ELR (cell line): ENCODE measurements around the gene FUT6.

Source experiments
- DNase-seq: peaks from one replicate; pipeline ENCODE4 v3.0.0-alpha.2; 2015; ENCODE audit warnings: low read depth

FUT6 gene

DNA sequence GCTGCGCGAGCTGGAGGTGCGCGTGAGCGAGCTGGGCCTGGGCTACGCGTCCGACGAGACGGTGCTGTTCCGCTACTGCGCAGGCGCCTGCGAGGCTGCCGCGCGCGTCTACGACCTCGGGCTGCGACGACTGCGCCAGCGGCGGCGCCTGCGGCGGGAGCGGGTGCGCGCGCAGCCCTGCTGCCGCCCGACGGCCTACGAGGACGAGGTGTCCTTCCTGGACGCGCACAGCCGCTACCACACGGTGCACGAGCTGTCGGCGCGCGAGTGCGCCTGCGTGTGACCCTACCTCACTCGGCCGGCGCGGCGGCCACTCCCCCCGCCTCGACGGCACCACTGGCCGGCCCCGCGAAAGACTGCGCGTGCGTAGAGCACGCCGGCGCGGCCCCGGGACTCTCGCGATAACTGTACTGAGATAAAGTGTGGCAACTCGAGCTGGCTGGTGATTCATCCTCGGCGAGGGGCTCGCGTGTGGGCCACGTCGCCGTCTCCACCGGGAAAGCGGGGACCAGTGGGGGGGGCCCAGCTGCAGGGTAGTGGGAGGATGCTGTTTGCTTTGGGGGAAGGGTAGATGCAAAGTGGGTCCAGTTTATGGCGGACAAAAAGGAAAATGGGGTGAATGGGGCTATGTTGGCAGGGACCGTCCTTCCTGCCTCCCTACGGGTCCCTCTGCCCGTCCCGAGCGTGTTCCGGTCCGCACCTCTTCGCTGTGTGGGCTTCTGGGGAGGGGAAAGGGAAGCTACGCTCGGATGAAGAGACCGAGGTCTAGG, 11.4 kb downstream of the FUT6 start:
- peak; percentile 85 for DNase-seq

DNA sequence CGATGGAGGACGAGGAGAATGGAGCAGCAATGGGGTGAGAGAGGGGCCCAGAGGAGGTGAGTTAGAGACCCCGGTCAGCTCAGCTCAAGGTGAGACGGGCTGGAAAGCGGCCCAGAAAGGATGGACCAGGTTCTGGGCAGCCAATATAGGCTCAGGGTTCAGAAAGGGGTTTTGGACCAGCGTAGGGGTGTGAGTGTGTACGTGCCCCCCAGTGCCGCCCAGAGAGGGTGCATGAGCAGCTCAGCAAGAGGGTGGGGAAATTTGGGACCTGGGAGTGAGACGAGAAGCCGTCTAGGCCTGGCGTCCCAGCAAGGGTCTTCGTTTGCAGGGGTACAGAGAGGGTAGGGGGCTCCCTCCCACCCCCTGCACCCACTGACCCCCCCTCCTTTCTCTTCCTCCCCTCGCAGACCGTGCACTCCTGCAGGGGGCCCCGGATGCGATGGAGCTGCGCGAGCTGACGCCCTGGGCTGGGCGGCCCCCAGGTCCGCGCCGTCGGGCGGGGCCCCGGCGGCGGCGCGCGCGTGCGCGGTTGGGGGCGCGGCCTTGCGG, 12.1 kb downstream of the FUT6 start:
- no peak for DNase-seq

DNA sequence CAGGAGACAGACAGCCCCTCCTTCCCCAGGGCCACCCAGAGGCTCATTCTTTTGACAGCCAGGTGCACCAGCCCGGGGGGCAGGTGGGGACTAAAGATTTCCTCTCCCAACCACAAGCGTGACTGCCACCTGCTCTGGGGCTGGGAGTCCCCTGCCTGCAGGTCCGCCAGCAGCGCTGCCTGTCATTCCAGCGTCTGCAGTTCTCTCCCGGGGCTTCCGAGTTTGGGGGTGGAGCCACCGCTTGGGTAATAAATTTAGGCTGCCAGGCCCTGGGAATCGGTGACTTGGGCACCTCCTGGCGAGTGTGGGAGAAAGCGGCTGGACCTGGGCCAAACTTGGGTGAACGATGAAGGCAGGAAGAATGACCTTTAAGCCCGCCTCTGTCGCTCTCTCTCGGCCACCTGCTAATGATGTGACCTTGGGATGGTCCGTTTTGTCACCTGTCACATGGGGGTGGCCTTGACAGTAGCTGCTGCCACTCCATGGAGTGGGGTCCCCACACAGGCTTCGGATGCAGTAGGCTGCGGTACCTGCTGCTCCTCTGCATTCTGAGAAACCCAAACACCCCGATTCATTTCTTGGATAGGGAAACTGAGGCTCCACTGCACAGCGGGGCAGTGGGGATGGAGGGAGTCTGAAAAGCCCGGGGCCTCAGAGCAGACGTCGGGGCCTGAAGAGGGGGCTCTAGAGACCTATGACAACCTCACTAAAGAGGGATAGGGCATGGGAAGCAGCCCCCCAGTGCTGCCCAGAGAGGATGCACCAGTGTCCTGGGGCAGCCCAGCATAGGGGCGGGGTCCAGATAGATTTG, 12.8 kb downstream of the FUT6 start:
- peak; percentile 53 for DNase-seq

DNA sequence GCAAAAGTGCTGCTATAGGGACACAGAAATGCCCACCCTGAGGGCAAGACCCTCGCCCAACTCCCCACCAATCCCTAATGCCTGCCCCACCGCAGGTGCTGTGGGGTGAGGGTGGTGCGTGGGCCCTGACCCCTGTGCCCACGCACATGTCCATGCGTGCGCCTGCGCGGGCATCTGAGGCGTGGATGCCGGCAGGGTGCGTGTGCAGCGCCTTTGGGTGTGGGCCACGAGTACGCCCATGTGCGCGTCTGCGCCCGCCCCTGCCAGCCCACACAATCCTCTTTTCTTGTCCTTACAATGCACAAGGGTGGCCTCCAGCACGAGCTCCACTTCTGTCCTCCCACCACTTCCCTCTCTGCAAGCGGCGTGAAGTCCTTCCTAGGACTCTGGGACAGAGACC, 14.3 kb downstream of the FUT6 start:
- no peak for DNase-seq

DNA sequence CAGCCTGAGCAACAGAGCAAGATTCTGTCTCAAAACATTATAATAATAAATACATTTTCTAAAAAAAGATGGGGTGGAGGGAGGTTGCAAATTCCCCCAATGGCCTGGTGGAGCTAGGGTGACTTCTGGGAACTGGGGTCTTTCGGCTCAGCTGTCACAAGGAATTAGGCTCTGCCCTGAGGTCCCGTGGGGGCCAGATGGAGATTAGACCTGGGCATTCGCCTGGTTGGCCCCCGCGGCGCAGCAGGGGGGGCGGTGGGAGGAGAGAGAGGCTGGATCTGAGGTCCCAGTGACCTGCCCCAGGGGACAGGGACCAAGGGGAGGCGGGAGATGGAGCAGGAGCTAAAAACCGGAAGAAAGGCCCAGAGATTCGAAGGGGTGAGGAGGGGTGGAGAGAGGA, 14.8 kb downstream of the FUT6 start:
- no peak for DNase-seq

DNA sequence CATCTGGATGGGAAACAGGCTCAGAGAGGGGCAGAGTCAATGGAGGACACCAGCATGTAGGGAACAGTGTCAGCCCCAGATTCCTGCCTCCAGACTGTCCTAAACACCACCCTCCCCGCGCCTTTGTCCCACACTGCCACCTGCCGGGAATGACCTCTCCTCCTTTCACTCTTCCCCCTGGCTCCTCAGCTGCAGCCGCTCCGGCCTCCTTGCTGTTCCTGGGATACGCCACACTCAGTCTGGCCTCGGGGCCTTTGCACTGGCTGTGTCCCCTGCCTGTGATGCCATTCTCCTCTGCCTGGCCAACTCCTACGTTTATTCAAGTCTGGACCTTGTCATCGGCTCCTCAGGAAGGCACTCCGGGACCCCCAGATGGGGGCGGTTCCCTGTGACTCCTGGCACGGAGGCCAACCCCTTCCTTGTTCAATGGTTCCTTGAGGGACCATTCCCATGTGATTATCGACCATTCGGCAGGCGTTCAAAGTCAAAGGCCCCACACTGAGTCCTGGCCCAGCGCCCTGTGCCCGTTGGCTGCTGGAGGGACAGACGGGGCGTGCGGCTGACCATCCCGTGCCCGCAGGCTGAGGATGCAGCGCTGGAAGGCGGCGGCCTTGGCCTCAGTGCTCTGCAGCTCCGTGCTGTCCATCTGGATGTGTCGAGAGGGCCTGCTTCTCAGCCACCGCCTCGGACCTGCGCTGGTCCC, 15.8 kb downstream of the FUT6 start:
- peak; percentile 43 for DNase-seq

DNA sequence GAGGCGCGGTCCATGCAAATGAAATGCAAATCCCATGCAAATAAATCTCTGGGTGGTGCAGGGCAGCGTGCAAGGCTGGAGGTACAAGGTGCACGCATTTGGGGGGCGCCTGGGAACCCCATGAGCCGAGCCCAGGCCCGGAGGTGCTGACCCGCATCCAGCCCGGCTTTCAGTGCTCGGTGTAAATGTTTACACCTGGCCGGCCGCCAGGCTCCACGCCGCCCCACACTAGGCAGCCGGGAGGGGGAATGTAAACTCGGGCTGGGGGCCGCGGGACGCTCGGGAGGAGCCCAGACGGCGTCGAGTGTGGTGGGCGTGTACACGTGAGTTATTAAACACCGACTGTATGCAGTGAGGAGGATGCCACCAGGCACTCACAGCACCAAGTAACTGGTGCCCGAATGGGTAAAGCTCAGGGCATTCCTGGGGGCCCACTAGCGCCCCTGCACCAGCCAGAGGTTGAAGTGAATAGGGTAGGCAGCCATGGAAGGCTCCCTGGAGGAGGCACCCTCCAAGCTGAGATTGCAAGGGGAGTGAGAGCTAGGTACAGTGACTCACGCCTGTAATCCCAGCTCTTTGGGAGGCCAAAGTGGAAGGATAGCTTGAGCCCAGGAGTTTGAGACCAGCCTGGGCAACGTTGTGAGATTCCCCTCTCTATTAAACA, 17.2 kb downstream of the FUT6 start:
- no peak for DNase-seq

DNA sequence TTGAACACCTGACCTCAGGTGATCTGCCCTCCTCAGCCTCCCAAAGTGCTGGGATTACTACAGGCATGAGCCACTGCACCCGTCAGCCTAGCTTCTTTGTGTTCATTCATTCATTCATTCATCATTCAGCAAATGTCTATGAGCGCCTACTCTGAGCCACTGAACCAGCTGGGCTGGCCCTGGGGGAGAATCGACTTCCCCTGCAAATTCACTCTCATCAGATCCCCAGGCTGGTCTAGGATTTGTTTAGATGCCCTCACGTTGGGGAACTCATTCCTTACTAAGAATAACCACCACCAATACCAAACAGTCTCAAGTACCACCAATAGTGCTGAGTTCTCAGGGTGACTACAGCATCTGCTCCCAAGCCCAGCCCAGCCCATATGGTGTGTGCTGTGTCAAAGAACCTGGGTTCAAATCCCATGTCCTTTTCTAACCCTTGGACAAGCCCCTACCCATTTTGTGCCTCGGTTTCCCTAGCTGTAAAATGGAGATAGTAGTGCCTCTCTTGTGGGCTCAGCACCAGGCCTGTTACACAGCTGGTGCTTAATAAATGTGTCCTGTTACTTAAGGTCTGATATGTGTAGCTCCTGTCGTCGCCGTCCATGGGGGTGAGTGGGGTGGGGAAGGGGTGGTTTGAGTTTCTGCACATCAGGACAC, 17.9 kb downstream of the FUT6 start:
- DNase-seq, result no peak

DNA sequence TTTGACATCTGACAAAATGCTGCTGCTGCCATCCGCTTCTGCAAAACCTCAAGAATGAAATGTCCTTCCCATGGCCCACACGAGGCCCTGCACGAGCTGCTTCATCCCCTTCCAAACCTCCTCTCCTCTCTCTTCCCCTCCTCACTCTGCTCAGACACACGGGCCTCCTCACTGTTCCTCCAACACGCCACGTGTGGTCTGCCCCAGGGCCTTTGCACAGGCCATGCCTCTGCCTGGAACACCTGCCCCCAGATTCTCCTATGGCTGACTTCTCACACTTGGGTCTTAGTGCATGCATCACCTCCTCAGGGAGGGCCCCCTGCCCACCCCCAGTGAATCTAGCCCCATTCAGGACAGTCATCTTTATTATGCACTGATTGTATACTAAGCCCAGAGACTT, 18.7 kb downstream of the FUT6 start:
- no peak for DNase-seq

DNA sequence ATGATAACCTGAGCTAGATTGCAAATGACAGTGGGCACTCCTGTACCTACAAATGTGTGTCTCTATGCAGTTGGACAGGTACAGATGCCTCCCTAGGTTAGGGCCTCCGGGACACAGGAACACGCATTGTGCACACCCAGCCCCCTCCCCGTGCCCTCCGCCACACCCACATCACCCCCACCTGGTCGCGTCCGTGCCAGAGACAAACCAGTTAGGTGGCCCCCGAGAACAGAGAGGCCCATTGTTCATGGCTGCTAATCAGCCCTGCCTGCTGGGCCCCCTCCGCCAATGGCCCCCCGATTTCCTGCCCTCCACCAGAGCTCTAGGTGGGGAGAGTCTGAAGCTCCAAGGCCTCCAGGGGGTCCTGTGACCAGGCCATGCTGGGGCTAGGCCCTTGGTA, 20.9 kb downstream of the FUT6 start:
- no peak for DNase-seq

DNA sequence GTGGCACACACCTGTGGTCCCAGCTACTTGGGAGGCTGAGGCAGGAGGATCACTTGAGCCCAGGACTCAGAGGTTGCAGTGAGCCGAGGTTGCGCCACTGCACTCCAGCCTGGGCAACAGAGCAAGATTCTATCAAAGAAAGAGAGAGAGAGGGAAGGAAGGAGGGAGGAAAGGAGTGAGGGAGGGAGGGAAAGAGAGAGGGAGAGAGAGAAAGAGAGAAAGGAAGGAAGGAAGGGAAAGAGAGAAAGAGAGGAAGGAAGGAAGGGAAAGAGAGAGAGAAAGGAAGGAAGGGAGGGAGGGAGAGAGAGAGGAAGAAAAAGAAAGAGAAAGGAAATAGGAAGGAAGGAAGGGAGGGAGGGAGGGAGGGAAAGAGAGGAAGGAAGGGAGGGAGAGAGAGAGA, 22.3 kb downstream of the FUT6 start:
- no peak for DNase-seq

DNA sequence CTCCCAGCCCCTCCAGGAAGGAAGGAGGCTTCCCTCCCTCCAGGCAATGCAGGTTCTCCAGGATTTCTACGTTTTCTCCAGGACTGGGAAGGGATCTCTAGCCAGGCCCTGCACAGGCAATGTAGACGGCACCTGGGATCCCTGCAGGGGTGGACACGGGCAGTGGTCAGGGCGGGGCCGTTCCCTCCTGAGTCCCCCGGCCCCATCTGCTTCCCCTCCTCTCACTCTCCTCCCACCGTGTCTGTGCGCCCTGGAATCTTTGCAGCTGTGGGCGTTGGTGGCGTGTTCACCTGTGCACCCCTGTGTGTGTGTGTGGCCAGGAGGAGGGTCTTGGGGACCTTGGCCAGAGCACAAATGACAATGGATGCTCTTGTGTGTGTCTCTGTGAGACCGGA, 24.7 kb downstream of the FUT6 start:
- no peak for DNase-seq

DNA sequence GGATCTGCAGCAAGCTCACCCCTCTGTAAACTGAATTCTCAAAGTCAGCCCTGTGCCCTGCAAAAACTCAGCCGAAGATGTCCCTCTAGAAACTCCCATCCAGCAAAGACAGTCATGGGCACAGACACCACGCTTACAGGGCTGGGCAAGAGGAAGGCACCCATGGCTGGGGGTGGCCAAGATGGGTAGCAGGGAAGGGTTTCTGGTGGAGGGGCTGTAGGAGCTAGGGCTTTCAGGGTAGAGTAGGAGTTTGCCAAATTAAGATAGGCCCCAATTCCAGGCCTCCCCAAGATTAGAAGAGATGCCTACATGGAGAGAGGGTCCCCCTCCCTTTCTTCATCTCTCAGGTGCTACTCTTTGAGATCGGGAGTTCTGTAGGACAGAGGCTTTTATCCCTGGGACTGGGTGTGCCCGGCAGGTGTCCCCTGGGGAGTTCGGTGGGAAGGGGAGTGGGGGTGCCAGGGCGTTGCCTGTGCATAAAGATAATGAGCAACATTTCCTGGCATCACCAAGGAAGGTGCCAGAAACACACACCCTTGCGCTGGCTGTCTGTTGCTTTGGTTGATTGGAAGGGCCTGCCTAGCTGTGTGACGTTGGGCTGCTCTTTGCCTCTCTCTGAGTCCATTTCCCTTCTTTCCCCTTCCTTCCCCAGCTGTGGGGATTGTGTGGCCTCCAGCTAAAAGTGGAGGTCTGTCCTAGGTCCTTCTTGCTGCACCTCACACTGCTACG, 25.2 kb downstream of the FUT6 start:
- DNase-seq, result no peak

DNA sequence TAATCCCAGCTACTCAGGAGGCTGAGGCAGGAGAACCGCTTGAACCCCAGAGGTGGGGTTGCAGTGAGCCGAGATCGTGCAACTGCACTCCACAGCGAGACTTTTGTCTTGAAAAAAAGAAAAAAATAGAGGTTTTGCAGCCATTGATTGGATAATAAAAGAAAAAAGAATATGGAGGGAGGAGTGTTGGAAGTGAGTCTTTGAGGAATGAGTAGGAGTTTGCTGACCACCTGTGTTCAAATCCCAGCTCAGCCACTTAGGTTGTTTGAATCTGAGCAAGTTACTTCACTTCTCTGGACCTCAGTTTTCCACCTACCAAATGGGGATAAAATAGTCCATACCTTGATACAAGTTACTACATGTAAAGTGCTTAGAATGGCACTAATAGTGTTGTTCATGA, 28.4 kb downstream of the FUT6 start:
- no peak for DNase-seq

DNA sequence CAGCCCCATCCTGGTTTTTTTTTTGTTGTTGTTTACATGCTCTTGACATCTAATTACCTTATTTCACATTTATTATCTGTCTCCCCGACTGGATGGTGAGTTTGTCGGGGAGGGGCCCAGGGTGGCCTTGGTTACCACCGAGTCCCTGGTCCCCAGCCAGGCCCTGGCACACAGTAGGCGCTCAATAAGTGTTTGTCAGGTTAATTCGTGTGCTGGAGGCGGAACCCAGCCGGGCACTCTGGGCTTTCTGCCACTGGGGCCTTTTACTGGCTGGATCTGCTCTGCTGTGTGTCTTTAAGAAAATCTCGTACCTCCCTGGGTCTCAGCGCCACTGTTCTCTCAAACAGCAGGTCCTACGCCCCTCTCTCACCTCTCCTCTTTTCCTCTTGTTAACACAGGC, 30.0 kb downstream of the FUT6 start:
- DNase-seq, result no peak

DNA sequence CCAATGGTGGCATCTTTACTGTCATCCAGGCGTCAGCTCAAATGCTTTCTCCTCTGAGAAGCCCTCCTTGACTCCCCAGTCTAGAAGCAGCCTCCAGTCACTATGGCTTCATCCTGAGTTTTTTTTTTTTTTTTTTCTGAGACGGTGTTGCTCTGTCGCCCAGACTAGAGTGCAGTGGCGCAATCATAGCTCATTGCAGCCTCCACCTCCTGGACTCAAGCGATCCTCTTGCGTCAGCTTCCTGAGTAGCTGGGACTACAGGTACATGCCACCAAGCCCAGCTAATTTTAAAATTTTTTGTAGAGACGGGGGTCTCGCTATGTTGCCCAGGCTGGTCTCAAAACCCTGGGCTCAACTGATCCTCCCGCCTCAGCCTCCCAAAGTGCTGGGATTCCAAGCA, 30.4 kb downstream of the FUT6 start:
- no peak for DNase-seq

DNA sequence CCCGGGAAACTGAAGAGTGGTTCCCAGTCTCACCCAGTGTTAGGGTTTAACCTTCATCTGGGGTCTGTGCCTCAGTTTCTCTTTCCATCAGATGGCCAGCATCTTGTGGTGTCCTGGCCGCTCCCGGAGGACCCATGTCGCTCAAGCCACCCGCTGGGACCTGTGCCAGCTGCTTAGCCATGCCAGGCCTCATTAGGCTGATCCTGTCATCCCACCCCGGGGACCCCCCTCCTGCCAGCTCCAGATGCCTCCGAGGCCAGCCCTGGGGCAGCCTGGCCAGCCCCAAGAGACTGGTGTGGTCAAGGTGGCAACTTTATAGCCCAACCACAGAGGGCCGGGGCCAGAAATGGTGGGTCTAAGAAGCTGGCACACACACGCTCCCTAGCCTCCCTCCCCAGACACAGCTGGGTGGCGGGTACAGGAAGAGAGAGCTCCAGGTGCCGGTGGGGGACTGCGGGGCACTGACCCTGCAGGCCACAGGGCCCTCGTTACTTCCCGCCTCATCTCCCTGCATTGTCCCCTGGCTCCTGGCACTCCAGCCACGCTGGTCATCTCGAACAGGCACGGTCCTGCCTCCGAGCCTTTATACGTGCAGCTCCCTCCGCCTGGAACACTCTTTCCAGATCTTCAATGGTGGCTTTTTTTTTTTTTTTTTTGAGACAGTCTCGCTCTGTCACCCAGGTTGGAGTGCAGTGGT, 31.2 kb downstream of the FUT6 start:
- DNase-seq, result no peak

DNA sequence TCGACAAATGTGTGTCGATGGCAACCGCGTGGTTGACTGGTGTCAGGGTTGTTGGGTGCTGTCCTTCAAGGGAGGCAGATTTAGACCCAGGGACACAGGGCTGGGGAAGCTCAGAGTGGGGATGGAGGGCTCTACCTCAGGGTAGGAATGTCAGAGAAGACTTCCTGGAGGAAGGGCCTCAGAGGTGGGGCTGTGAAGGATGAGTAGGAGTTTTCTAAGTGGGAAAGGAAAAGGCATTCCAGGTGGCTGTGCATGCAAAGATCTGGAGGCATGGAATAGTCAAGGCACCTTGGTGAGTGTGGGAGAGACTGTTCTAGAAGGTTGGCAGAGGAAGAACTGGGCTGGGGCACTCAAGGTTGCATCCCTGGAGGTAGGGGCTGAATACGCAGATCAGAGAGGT, 32.6 kb downstream of the FUT6 start:
- no peak for DNase-seq

DNA sequence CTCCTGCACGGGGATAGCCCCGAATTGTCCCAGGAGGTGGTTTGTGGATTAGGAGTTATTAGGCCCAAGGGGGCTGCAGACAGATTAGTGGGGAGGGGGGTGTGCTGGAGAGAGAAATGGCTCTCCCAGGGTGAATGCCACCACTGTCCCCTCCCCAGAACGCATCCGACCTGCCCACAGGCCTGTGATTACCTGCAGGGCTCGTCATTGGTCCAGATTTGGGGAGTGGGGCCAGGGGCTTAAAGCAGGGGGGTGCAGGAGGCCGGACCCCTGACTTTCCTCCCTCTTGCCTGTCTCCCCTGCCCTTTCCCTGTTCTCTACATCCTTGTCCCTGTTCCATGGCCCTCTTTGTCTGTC, 33.4 kb downstream of the FUT6 start:
- DNase-seq, result no peak

DNA sequence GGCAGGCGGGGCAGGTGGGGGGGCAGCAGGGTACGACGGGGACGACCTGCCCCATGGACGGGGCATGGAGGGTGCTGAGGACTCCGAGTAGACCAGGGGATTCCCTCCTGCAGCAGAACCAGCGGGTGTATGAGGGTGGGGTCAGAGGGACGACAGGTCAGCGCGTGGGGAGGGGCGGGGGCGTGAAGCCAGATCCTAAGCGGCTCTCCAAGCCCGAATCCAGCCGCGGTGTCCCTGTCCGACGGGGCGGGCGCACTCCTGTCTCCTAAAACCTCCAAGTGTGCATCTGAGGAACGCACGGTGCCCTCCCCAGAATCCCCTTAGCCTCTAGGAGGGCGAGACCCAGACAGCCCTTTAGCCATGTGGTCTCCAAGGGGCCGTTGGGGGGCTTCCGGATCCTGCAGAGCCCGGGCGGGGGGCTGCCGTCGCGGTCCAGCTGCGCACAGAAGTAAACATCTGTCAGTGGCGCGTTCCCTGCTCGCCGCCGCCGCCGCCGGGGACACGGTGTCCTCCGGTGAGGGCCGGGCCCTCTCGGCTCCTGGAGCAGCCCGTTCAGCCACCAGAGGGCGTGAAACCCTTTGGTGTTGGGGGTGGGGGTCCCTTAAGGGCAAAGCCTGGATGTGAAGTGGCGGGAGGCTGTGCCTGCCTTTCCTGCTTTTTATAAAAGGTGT, 33.9 kb downstream of the FUT6 start:
- DNase-seq, result peak; percentile 67
